HEK293 (cell line): ENCODE results near the gene VPS54.

Source experiments
- CTCF ChIA-PET: fragments of 350-600 bp; formaldehyde crosslinking; extraction: SDS; loops from one replicate; lab custom pipeline; 2021; ENCODE audit warnings: antibody characterized with exemption; lab: Yijun Ruan, JAX
- POLR2A ChIA-PET: fragments of 300-600 bp; formaldehyde crosslinking; extraction: SDS; loops from one replicate; lab custom pipeline; 2020; ENCODE audit warnings: antibody characterized with exemption, inconsistent platforms; lab: Yijun Ruan, JAX
- H3K27ac ChIP-seq: fragments of 200-500 bp; sonication (Bioruptor generic); 2 replicates; pipeline ENCODE4 v1.5.1; 2014; ENCODE audit warnings: low read depth, low read length, control low read depth, inconsistent platforms; ENCODE audit errors: extremely low read depth
- H3K36me3 ChIP-seq, 2 experiments: fragments of 200-500 bp in 1 of 2; sonication (Bioruptor generic) in 1 of 2; 1 replicate in 1 of 2; 2 replicates in 1 of 2; pipeline ENCODE4 v1.5.1; 2014 to 2017; ENCODE audit warnings: inconsistent platforms in 2 of 2, low read length in 2 of 2; ENCODE audit not compliant: control insufficient read depth in 2 of 2, insufficient read depth in 1 of 2
- H3K4me1 ChIP-seq: fragments of 200-500 bp; sonication (Bioruptor generic); 2 replicates; pipeline ENCODE4 v1.5.1; 2014; ENCODE audit warnings: mild to moderate bottlenecking, low read length, inconsistent platforms; ENCODE audit not compliant: control insufficient read depth, insufficient read depth
- H3K4me3 ChIP-seq: 2 replicates; pipeline ENCODE4 v1.5.1; 2011; ENCODE audit warnings: low read depth, mild to moderate bottlenecking, control low read depth, low read length, moderate library complexity
- H3K9me3 ChIP-seq: fragments of 200-500 bp; sonication (Bioruptor generic); 2 replicates; pipeline ENCODE4 v1.5.1; 2014; ENCODE audit warnings: low read depth, low read length, inconsistent platforms; ENCODE audit not compliant: control insufficient read depth, insufficient read depth
- BCL6B ChIP-seq: fragments of 450-650 bp; formaldehyde crosslinking; IDR thresholded peaks from 2 replicates; pipeline ENCODE4 v1.5.1; 2017; ENCODE audit warnings: missing biosample characterization, missing genetic modification characterization
- GLIS2 ChIP-seq: fragments of 450-650 bp; formaldehyde crosslinking; IDR thresholded peaks from 2 replicates; pipeline ENCODE4 v1.5.1; 2016; ENCODE audit warnings: missing biosample characterization, missing genetic modification characterization
- HOXC10 ChIP-seq: sonication (generic); formaldehyde crosslinking; IDR thresholded peaks from 2 replicates; pipeline ENCODE4 v1.8.1; 2023; ENCODE audit warnings: mild to moderate bottlenecking, missing genetic modification reagents
- KLF10 ChIP-seq: fragments of 450-650 bp; IDR thresholded peaks from 2 replicates; pipeline ENCODE4 v1.5.1; 2018; ENCODE audit warnings: missing biosample characterization, mild to moderate bottlenecking, missing genetic modification characterization
- KLF9 ChIP-seq: fragments of 450-650 bp; formaldehyde crosslinking; IDR thresholded peaks from 2 replicates; pipeline ENCODE4 v1.5.1; 2016; ENCODE audit warnings: missing biosample characterization, missing genetic modification characterization, low read depth
- PRDM4 ChIP-seq: fragments of 450-650 bp; formaldehyde crosslinking; IDR thresholded peaks from 2 replicates; pipeline ENCODE4 v1.5.1; 2017; ENCODE audit warnings: missing biosample characterization, missing genetic modification characterization
- SP7 ChIP-seq: fragments of 450-650 bp; formaldehyde crosslinking; IDR thresholded peaks from 2 replicates; pipeline ENCODE4 v1.5.1; 2016; ENCODE audit warnings: missing biosample characterization, missing genetic modification characterization
- TRIM28 ChIP-seq: IDR thresholded peaks from 2 replicates; pipeline ENCODE4 v1.6.1; 2011; ENCODE audit warnings: low read length, control low read depth, borderline replicate concordance
- TSHZ1 ChIP-seq: fragments of 450-650 bp; formaldehyde crosslinking; IDR thresholded peaks from 2 replicates; pipeline ENCODE4 v1.5.1; 2016; ENCODE audit warnings: missing biosample characterization, missing genetic modification characterization, borderline replicate concordance
- ZNF280C ChIP-seq: fragments of 450-650 bp; formaldehyde crosslinking; IDR thresholded peaks from 2 replicates; pipeline ENCODE4 v1.5.1; 2016; ENCODE audit warnings: missing biosample characterization, missing genetic modification characterization
- ZNF513 ChIP-seq: fragments of 450-650 bp; IDR thresholded peaks from 2 replicates; pipeline ENCODE4 v1.5.1; 2018; ENCODE audit warnings: missing biosample characterization, missing genetic modification characterization
- ZNF514 ChIP-seq: fragments of 450-650 bp; formaldehyde crosslinking; IDR thresholded peaks from 2 replicates; pipeline ENCODE4 v1.5.1; 2016; ENCODE audit warnings: missing biosample characterization, missing genetic modification characterization
- ZNF621 ChIP-seq: fragments of 450-650 bp; formaldehyde crosslinking; IDR thresholded peaks from 2 replicates; pipeline ENCODE4 v1.5.1; 2017; ENCODE audit warnings: missing biosample characterization, missing genetic modification characterization
- ZNF704 ChIP-seq: fragments of 450-650 bp; formaldehyde crosslinking; IDR thresholded peaks from 2 replicates; pipeline ENCODE4 v1.5.1; 2016; ENCODE audit warnings: missing biosample characterization, missing genetic modification characterization

Gene VPS54

GRCh38 chr2:63856303-63856603, 163.0 kb downstream of the VPS54 start:
- Histone ChIP-seq H3K9me3 (no peaks in the 10 kb centered on the region), H3K4me1 (no peaks in the 10 kb centered on the region), H3K27ac (no peak overlapping the region), H3K36me3 (peaks cover 19 to 26% of the 10 kb centered on the region in 2 experiments), H3K4me3 (no peak overlapping the region)
- ChIA-PET CTCF (interaction anchor here (0.5 to 0.6 kb wide), 2 partner anchors 12 to 54 kb away, joined by 3 to 4 read pairs; no protein-coding TSS in a partner anchor), POLR2A (interaction anchor here (3.3 kb wide), 1 partner anchor 15 kb away, joined by 19 read pairs; the partner anchor contains the start of gene UGP2)
- no peak for TF ChIP-seq KLF9 (tag by site-specific recombination)
- no peak for TF ChIP-seq ZNF513 (tag by site-specific recombination)
- TF ChIP-seq TRIM28: no peak
- TF ChIP-seq ZNF280C (tag by site-specific recombination): no peak
- no peak for TF ChIP-seq KLF10 (tag by site-specific recombination)
- TF ChIP-seq GLIS2 (tag by site-specific recombination): no peak
- TF ChIP-seq PRDM4 (tag by site-specific recombination): no peak
- no peak for TF ChIP-seq ZNF514 (tag by site-specific recombination)
- no peak for TF ChIP-seq TSHZ1
- TF ChIP-seq ZNF621: no peak
- no peak for TF ChIP-seq BCL6B (tag by site-specific recombination)
- no peak for TF ChIP-seq ZNF704
- TF ChIP-seq SP7 (tag by site-specific recombination): no peak
- no peak for TF ChIP-seq HOXC10
